ENCODE data around the gene TBL2. TPM values are rescaled to one million over a fixed set of nuclear protein-coding genes. Genes with fewer than 3 reads are reported as not detected.
"Not testable (repeated sequence)": the region's sequence is repeated elsewhere in the genome, so short reads cannot be mapped to it uniquely, and the experiment has no call there.

Gene TBL2
- polyA plus RNA-seq, 3 donors from 2014 or later, result 19.3 to 32.4 (median 21.7) TPM

DNA sequence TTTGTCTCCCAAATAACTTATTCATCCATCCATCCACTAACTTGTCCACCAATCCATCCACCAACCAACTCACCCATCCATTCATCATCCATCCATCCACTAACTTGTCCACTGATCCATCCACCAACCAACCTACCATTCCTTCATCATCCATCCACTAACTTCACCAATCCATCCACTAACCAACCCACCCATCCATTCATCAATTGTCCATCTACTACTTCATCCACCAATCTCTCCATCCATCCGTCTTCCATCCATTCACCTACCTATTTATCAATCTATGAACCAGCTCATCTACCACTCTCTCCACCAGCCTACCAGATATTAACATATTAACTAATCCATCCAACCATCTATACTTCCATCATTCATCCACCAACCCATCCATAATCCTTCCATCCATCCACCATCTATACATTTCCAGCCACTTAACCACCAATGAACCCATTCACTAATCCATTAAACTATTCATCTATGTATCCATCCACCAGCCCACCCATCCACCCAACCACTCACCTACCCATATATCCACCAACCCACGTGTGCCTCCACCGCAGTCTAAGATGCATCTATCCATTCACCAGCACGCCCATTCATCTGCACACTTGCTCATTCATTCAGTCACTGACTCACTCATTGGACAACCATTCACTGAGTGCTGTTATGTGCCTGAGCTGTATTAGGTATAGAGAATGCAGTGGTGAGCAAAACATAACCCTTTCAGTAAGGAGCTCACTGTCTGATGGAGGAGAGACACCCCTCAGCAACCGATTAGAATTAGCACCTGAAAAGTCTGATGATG is 19.8 kb upstream of the TBL2 start:
- Mint-ChIP-seq H3K9me3 (peaks cover 0 to 2% (median 0%) of the 10 kb centered on the region in 6 donors), H3K27ac (no peak overlapping the region)

DNA sequence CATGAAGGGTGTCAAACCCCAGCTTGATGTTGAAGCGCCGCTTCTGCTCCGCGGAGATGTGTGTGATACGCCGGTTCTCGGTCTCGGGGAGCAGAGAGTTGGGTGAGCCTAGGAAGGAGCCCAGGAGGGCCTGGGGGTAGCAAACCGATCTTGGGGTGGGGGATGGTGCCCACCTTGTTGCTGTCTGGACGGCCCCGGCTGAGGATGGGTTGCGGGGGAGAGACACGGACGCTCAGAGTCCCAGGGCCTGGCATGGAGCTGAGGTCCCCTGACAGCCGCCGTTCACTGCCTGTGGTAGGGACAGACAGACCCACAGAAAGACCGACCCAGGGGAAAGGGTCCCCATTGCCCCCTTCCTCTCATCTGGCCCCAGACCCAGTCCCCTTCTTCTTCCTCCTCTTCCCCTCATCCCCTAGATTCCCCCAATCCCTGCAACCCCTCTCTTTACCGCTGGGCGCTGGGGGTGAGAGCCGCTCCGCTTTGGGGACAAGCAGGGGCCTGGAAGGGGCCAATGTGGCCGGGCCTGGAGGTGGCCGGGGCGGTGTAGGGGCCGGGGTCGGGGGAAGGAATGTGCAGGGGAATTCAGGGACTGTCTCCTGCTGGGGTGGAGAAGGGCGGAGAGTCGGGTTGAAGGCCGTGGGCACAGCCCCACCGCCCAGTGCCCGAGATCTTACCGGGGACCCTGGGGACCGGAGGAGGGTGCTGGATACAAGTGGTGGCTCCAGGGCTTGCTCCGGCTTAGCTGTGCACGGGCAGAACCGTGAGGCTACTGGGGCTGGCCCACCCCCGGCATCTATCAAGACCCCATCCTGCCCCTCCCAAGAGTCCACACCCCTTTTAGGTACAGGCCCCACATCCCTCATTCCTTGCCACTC is 18.0 kb upstream of the TBL2 start:
- Mint-ChIP-seq H3K36me3 (no peaks in the 10 kb centered on the region), H3K27me3 (ENCODE audit: low read depth in 3 of 3) (peaks cover 1 to 5% (median 3%) of the 10 kb centered on the region in 3 donors), H3K4me3 (no peak overlapping the region), H3K9me3 (no peaks in the 10 kb centered on the region), H3K27ac (no peak overlapping the region), H3K4me1 (no peaks in the 10 kb centered on the region)
- DNase-seq, result no peak

More for the DNA sequence above, 19.8 kb upstream of the TBL2 start:
- peaks cover 1 to 5% (median 3%) of the 10 kb centered on the region in 3 donors for H3K27me3 Mint-ChIP-seq (ENCODE audit: low read depth in 3 of 3)
- DNase-seq, result no peak
- no peaks in the 10 kb centered on the region for H3K36me3 Mint-ChIP-seq
- H3K4me3 Mint-ChIP-seq, result no peak overlapping the region
- H3K4me1 Mint-ChIP-seq, result no peaks in the 10 kb centered on the region

GRCh38 chr7:73595358-73595757 is 17.0 kb upstream of the TBL2 start:
- Mint-ChIP-seq H3K27ac (no peak overlapping the region), H3K9me3 (no peaks in the 10 kb centered on the region), H3K36me3 (no peaks in the 10 kb centered on the region), H3K4me3 (no peak overlapping the region), H3K4me1 (no peaks in the 10 kb centered on the region), H3K27me3 (ENCODE audit: low read depth in 3 of 3) (peaks cover 1 to 5% (median 3%) of the 10 kb centered on the region in 3 donors)
- DNase-seq, result no peak

GRCh38 chr7:73593207-73594045 is 15.0 kb upstream of the TBL2 start:
- no peak for DNase-seq
- H3K4me3 Mint-ChIP-seq, result no peak overlapping the region
- H3K27me3 Mint-ChIP-seq (ENCODE audit: low read depth in 3 of 3), result peaks cover 1 to 5% (median 3%) of the 10 kb centered on the region in 3 donors
- H3K36me3 Mint-ChIP-seq, result no peaks in the 10 kb centered on the region
- H3K9me3 Mint-ChIP-seq, result no peaks in the 10 kb centered on the region
- H3K27ac Mint-ChIP-seq, result no peak overlapping the region
- H3K4me1 Mint-ChIP-seq, result no peaks in the 10 kb centered on the region

GRCh38 chr7:73586911-73587310 is 8.5 kb upstream of the TBL2 start:
- no peak overlapping the region for H3K4me3 Mint-ChIP-seq
- no peaks in the 10 kb centered on the region for H3K36me3 Mint-ChIP-seq
- H3K27ac Mint-ChIP-seq, result peak overlapping the region in 4 of 6 donors; percentile 1 to 80 (median 30)
- no peaks in the 10 kb centered on the region for H3K9me3 Mint-ChIP-seq
- no peaks in the 10 kb centered on the region for H3K27me3 Mint-ChIP-seq (ENCODE audit: low read depth in 3 of 3)
- H3K4me1 Mint-ChIP-seq, result peaks cover 0 to 5% of the 10 kb centered on the region in 2 donors
- no peak for DNase-seq

- peaks cover 0 to 5% of the 10 kb centered on the region in 2 donors for H3K4me1 Mint-ChIP-seq
- H3K27me3 Mint-ChIP-seq (ENCODE audit: low read depth in 3 of 3), result no peaks in the 10 kb centered on the region
- no peak overlapping the region for H3K27ac Mint-ChIP-seq
- no peaks in the 10 kb centered on the region for H3K36me3 Mint-ChIP-seq
- no peak overlapping the region for H3K4me3 Mint-ChIP-seq
- no peak for DNase-seq
- no peaks in the 10 kb centered on the region for H3K9me3 Mint-ChIP-seq
Measured at GRCh38 chr7:73585196-73585595, 6.8 kb upstream of the TBL2 start.

DNA sequence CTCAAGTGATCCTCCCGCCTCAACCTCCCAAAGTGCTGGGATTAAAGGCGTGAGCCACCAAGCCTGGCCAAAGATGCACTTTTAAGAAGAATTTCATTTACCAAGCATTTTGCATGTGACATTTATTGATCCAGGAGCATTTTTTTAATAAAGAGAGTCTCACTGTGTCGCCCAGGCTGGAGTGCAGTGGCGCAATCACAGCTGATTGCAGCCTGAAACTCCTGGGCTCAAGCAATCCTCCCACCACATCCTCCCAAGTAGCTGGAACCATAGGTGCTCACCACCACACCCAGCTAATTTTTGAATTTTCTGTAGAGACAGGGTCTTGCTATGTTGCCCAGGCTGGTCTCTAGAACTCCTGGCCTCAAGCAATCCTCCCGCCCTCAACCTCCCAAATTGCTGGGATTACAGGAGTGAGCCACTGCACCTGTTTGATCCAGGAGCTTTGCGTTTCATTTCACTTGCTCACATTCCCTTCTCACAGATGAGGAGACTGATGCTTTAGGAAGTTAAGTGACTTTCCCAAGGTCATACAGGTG is 4.4 kb upstream of the TBL2 start:
- Mint-ChIP-seq H3K4me3 (no peak overlapping the region), H3K27ac (no peak overlapping the region), H3K4me1 (peaks cover 13% of the 10 kb centered on the region in 2 donors), H3K9me3 (no peaks in the 10 kb centered on the region), H3K27me3 (ENCODE audit: low read depth in 3 of 3) (peaks cover 1 to 5% (median 5%) of the 10 kb centered on the region in 3 donors), H3K36me3 (no peaks in the 10 kb centered on the region)
- DNase-seq, result no peak

DNA sequence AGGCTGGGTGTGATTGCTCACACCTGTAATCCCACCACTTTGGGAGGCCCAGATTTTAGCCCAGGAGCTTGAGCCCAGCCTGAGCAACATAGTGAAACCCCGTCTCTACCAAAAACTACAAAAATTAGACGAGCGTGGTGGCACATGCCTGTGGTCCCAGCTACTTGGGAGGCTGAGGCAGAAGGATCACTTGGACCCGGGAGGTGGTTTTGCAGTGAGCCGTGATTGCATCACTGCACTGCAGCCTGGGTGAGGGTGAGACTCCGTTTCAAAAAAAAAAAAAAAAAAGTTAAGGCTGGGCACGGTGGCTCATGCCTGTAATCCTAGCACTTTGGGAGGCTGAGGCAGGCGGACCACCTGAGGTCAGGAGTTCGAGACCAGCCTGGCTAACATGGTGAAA is 2.6 kb upstream of the TBL2 start:
- not testable (repeated sequence) for DNase-seq; H3K27me3 Mint-ChIP-seq (ENCODE audit: low read depth in 3 of 3); H3K27ac Mint-ChIP-seq; H3K4me3 Mint-ChIP-seq; H3K9me3 Mint-ChIP-seq; H3K36me3 Mint-ChIP-seq
- H3K4me1 Mint-ChIP-seq, result peaks cover 23 to 25% of the 10 kb centered on the region in 2 donors

GRCh38 chr7:73577627-73578341 is 595 bp downstream of the TBL2 start:
- no peaks in the 10 kb centered on the region for H3K9me3 Mint-ChIP-seq
- peaks cover 23 to 25% of the 10 kb centered on the region in 2 donors for H3K4me1 Mint-ChIP-seq
- peak overlapping the region; percentile 87 to 99 (median 96) for H3K4me3 Mint-ChIP-seq
- H3K27ac Mint-ChIP-seq, result peak overlapping the region; percentile 57 to 98 (median 86)
- peaks cover 3 to 10% (median 4%) of the 10 kb centered on the region in 3 donors for H3K36me3 Mint-ChIP-seq
- no peak for DNase-seq
- H3K27me3 Mint-ChIP-seq (ENCODE audit: low read depth in 3 of 3), result peaks cover 1 to 5% (median 5%) of the 10 kb centered on the region in 3 donors

DNA sequence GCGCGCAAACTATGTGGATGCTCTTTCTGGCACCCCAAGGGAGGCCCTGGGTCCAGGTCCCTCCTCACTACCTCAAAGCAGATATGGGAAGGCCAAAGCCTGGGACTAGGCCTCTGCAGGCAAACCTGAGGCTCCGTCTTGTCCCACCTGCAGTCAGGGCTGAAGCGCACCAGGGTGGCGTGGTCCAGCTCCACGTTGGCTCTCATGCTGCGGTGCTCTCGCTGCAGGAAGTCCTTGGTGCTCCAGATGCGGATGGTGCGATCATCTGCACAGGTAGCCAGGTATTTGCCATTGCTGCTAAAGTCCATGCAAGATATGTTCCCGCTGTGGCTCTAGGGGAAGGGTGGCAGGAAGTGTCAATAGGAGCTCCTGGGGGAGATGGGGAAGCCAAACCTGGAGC is 4.6 kb downstream of the TBL2 start:
- Mint-ChIP-seq H3K27me3 (ENCODE audit: low read depth in 3 of 3) (peaks cover 0 to 3% (median 2%) of the 10 kb centered on the region in 3 donors), H3K36me3 (peaks cover 3 to 31% (median 11%) of the 10 kb centered on the region in 3 donors), H3K4me3 (no peak overlapping the region), H3K27ac (no peak overlapping the region), H3K4me1 (peaks cover 17 to 20% of the 10 kb centered on the region in 2 donors), H3K9me3 (no peaks in the 10 kb centered on the region)
- DNase-seq, result no peak

- Mint-ChIP-seq H3K36me3 (peaks cover 3 to 31% (median 11%) of the 10 kb centered on the region in 3 donors), H3K27ac (peak overlapping the region in 1 of 6 donors; percentile 1), H3K27me3 (ENCODE audit: low read depth in 3 of 3) (no peaks in the 10 kb centered on the region), H3K9me3 (no peaks in the 10 kb centered on the region), H3K4me3 (no peak overlapping the region), H3K4me1 (peaks cover 14 to 15% of the 10 kb centered on the region in 2 donors)
- DNase-seq, result no peak
Measured at GRCh38 chr7:73573276-73573675, 5.1 kb downstream of the TBL2 start.

DNA sequence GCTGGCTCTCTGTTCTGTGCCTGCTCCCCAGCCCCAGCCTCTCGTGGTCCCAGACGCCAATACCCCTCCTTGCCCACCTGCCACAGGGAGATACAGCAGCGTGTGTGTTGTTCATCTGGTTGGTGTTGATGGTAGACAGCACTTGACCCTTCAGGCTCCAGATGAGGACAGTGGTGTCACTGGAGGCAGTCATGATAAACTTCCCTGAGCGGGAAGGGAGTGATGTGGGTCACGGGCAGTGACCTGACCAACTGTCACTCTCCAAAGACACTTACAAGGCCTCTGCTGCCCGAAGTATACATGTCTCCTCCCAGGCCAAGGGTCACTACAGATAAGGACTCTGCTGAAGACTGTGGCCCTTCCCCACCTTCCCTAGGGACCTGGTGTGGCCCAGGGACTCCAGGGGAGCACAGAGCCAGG is 5.6 kb downstream of the TBL2 start:
- Mint-ChIP-seq H3K4me3 (no peak overlapping the region), H3K36me3 (peaks cover 3 to 31% (median 11%) of the 10 kb centered on the region in 3 donors), H3K4me1 (peaks cover 12% of the 10 kb centered on the region in 2 donors), H3K27ac (no peak overlapping the region), H3K9me3 (no peaks in the 10 kb centered on the region), H3K27me3 (ENCODE audit: low read depth in 3 of 3) (no peaks in the 10 kb centered on the region)
- DNase-seq, result no peak
